Uterus (tissue), 4 donors: Measurements from ENCODE around the gene SMG7. TPM values are rescaled to one million over a fixed set of nuclear protein-coding genes. Genes with fewer than 3 reads are reported as not detected.
"Not testable (repeated sequence)": the region's sequence is repeated elsewhere in the genome, so short reads cannot be mapped to it uniquely, and the experiment has no call there.

Experiments
- DNase-seq, 2 donors: peaks; one replicate each; pipeline ENCODE4 v3.0.0-alpha.2; 2019 to 2020
- H3K27ac ChIP-seq, 2 donors: fragments of 200-600 bp; sonication (generic); 1 replicate in 1 of 2; 2 replicates in 1 of 2; pipeline ENCODE4 v1.5.1; 2016 to 2018
- H3K27me3 ChIP-seq, 2 donors: fragments of 200-600 bp; sonication (generic); one replicate each; pipeline ENCODE4 v1.5.1; 2018 to 2019; ENCODE audit warnings: control low read depth in 1 of 2
- H3K36me3 ChIP-seq, 2 donors: fragments of 200-600 bp; sonication (generic); one replicate each; pipeline ENCODE4 v1.5.1; 2019; ENCODE audit warnings: control low read depth in 1 of 2
- H3K4me1 ChIP-seq, 2 donors: fragments of 200-600 bp; sonication (generic); one replicate each; pipeline ENCODE4 v1.5.1; 2018 to 2019; ENCODE audit warnings: control low read depth in 1 of 2
- H3K4me3 ChIP-seq, 2 donors: fragments of 200-600 bp; sonication (generic); 1 replicate in 1 of 2; 2 replicates in 1 of 2; pipeline ENCODE4 v1.5.1; 2018 to 2019; ENCODE audit warnings: mild to moderate bottlenecking in 1 of 2
- H3K9me3 ChIP-seq, 2 donors: fragments of 200-600 bp; sonication (generic); one replicate each; pipeline ENCODE4 v1.5.1; 2019; ENCODE audit warnings: control low read depth in 1 of 2
- CTCF ChIP-seq, 4 experiments: fragments of 200-600 bp in 2 of 4; fragments of 450-650 bp in 2 of 4; sonication (generic) in 2 of 4; IDR thresholded peaks; one replicate each; pipeline ENCODE4 v1.5.1; 2016 to 2019; ENCODE audit warnings: antibody characterized with exemption in 4 of 4, mild to moderate bottlenecking in 2 of 4, moderate library complexity in 1 of 4
- POLR2A ChIP-seq, 2 donors: fragments of 450-650 bp; IDR thresholded peaks; one replicate each; pipeline ENCODE4 v1.6.1; 2016; ENCODE audit warnings: antibody characterized with exemption in 2 of 2, mild to moderate bottlenecking in 1 of 2, moderate library complexity in 1 of 2
- intact Hi-C: fragments of 100-400 bp; cut with DNase I; formaldehyde crosslinking; loops from one replicate; pipeline ENCODE4 v1.15.1; 2023; ENCODE audit warnings: low total_unique reads
- total RNA-seq, 4 donors: library from RNA; depleted of rRNA in 3 of 4; stranded (reverse); fragments of >200 nt in 3 of 4; gene quantifications; one replicate each; pipeline versions ENCODE4 v1.1.0 to v1.2.4, GENCODE V29; 2014 to 2023
- donor health status: DM: yes; HTN: yes; CAD: no.

Gene SMG7
- 10 to 100 TPM in 3 of 4 donors, 1 to 10 TPM in 1; 9.1 to 63.1 (median 37.0) TPM for total RNA-seq

- peak in 1 of 2 donors; percentile 44 for DNase-seq
- Histone ChIP-seq H3K27ac (peak within 1 kb of the TSS; percentile 96 to 97), H3K9me3 (no peaks in the 10 kb centered on the region), H3K36me3 (no peaks in the 10 kb centered on the region), H3K4me1 (peaks cover 0 to 5% of the 10 kb centered on the region in 2 donors), H3K4me3 (peak within 1 kb of the TSS; percentile 68 to 99), H3K27me3 (no peaks in the 10 kb centered on the region)
- intact Hi-C loops, result loop anchor here (10.0 kb wide), 1 partner anchor 162 kb away; the partner anchor contains the start of gene ARPC5
- TF ChIP-seq POLR2A (IDR thresholded peaks at IDR 0.05) (peak in 1 of 2 donors; percentile 14), CTCF (IDR thresholded peaks at IDR 0.05) (peak in 1 of 4 experiments; percentile 2)
Observed at GRCh38 chr1:183472488-183473216, at the start of gene SMG7. TSS of gene SMG7 (plus strand) at chr1:183472499. CDS start at chr1:183472621, 122 bp downstream.

- no peaks in the 10 kb centered on the region for H3K9me3 ChIP-seq
- no peaks in the 10 kb centered on the region for H3K27me3 ChIP-seq
- no peak overlapping the region for H3K4me3 ChIP-seq
- H3K27ac ChIP-seq, result no peak overlapping the region
- H3K4me1 ChIP-seq, result no peaks in the 10 kb centered on the region
- no peaks in the 10 kb centered on the region for H3K36me3 ChIP-seq
- TF ChIP-seq POLR2A (IDR thresholded peaks at IDR 0.05) (no peak), CTCF (IDR thresholded peaks at IDR 0.05) (no peak)
- intact Hi-C loops, result no loop called here
- DNase-seq, result no peak
Observed at GRCh38 chr1:183423541-183423940, 48.8 kb upstream of the SMG7 start.

- Histone ChIP-seq H3K27me3 (no peaks in the 10 kb centered on the region), H3K4me1 (no peaks in the 10 kb centered on the region), H3K36me3 (no peaks in the 10 kb centered on the region), H3K9me3 (no peaks in the 10 kb centered on the region), H3K27ac (no peak overlapping the region), H3K4me3 (no peak overlapping the region)
- no peak for DNase-seq
- intact Hi-C loops, result no loop called here
- no peak for TF ChIP-seq CTCF (IDR thresholded peaks at IDR 0.05)
- TF ChIP-seq POLR2A (IDR thresholded peaks at IDR 0.05), result no peak
Observed at GRCh38 chr1:183424691-183425090, 47.6 kb upstream of the SMG7 start.

GRCh38 chr1:183427591-183427990 lies 44.7 kb upstream of the SMG7 start:
- H3K4me1 ChIP-seq, H3K4me3 ChIP-seq, H3K27me3 ChIP-seq, DNase-seq, H3K9me3 ChIP-seq, H3K36me3 ChIP-seq, intact Hi-C loops, H3K27ac ChIP-seq: not testable (repeated sequence)

GRCh38 chr1:183431840-183432547 lies 40.3 kb upstream of the SMG7 start:
- H3K9me3 ChIP-seq, result no peaks in the 10 kb centered on the region
- H3K4me3 ChIP-seq, result no peak overlapping the region
- DNase-seq, result no peak
- intact Hi-C loops, result no loop called here
- no peaks in the 10 kb centered on the region for H3K4me1 ChIP-seq
- TF ChIP-seq CTCF (IDR thresholded peaks at IDR 0.05), result no peak
- no peaks in the 10 kb centered on the region for H3K27me3 ChIP-seq
- no peaks in the 10 kb centered on the region for H3K36me3 ChIP-seq
- no peak overlapping the region for H3K27ac ChIP-seq
